Panc1 (cell line): ENCODE measurements around the gene REV3L. TPM values are rescaled to one million over a fixed set of nuclear protein-coding genes. Genes with fewer than 3 reads are reported as not detected.

Experiments used
- ATAC-seq: fragments of 200-7000 bp; cut with Tn5 transposase; 2 replicates; pipeline ENCODE4 v1.9.1; 2020; ENCODE audit warnings: mild to moderate bottlenecking, moderate library complexity
- BruUV-seq: library from RNA; stranded (reverse); fragments of 400-500 nt; replicated peaks from 2 replicates; lab custom pipeline; 2021; lab: Mats Ljungman, UMichigan
- CTCF ChIA-PET: fragments of 300-600 bp; sonication (Branson Sonifier 250); formaldehyde crosslinking; loops from one replicate; lab custom pipeline; 2022; ENCODE audit warnings: antibody characterized with exemption; lab: Charles Lee
- POLR2A ChIA-PET: fragments of 300-600 bp; sonication (Branson Sonifier 250); formaldehyde crosslinking; loops from one replicate; lab custom pipeline; 2022; ENCODE audit warnings: antibody characterized with exemption; lab: Charles Lee
- DNase-seq: peaks from one replicate; pipeline ENCODE4 v3.0.0-alpha.2; 2010; ENCODE audit warnings: low read depth, low spot score
- H3K27ac ChIP-seq: 2 replicates; pipeline ENCODE4 v1.5.1; 2011; ENCODE audit warnings: mild to moderate bottlenecking, low read length, inconsistent platforms
- H3K27me3 ChIP-seq: fragments of 200-500 bp; sonication (Bioruptor generic); 2 replicates; pipeline ENCODE4 v1.6.0; 2014; ENCODE audit warnings: low read length, inconsistent platforms; ENCODE audit not compliant: control insufficient read depth, insufficient read depth
- H3K36me3 ChIP-seq: fragments of 200-500 bp; sonication (Bioruptor generic); 2 replicates; pipeline ENCODE4 v1.5.1; 2014; ENCODE audit warnings: inconsistent platforms, mild to moderate bottlenecking, low read length, moderate library complexity; ENCODE audit not compliant: control insufficient read depth, insufficient read depth
- H3K4me1 ChIP-seq: 2 replicates; pipeline ENCODE4 v1.5.1; 2011; ENCODE audit warnings: inconsistent platforms, mild to moderate bottlenecking, low read length, moderate library complexity; ENCODE audit not compliant: control insufficient read depth, insufficient read depth
- H3K4me3 ChIP-seq, 2 experiments: 2 replicates each; pipeline ENCODE4 v1.5.1; 2011 to 2012; ENCODE audit warnings: low read depth in 2 of 2, low read length in 2 of 2, mild to moderate bottlenecking in 2 of 2, inconsistent platforms in 1 of 2, moderate library complexity in 1 of 2
- H3K9me3 ChIP-seq: fragments of 200-500 bp; sonication (Bioruptor generic); 2 replicates; pipeline ENCODE4 v1.5.1; 2014; ENCODE audit warnings: low read depth, mild to moderate bottlenecking, inconsistent platforms, low read length, moderate library complexity; ENCODE audit not compliant: control insufficient read depth, insufficient read depth
- POLR2AphosphoS5 ChIP-seq: IDR thresholded peaks from 2 replicates; pipeline ENCODE4 v1.6.1; 2012; ENCODE audit warnings: mild to moderate bottlenecking, low read depth, low read length, moderate library complexity
- SIN3A ChIP-seq: IDR thresholded peaks from 2 replicates; pipeline ENCODE4 v1.6.1; 2012; ENCODE audit warnings: low read depth, mild to moderate bottlenecking, low read length, moderate library complexity, borderline replicate concordance; ENCODE audit not compliant: insufficient read depth
- TCF7L2 ChIP-seq: IDR thresholded peaks from 2 replicates; pipeline ENCODE4 v1.6.1; 2011; ENCODE audit warnings: mild to moderate bottlenecking, low read depth, low read length, inconsistent platforms
- in situ Hi-C: cut with HindIII; loops from 2 replicates; pipeline ENCODE4 v1.10.0; 2016; ENCODE audit warnings: low sequenced_read_pairs, low pct_unique_long_range_greater_than_20kb
- intact Hi-C: fragments of 100-400 bp; cut with micrococcal nuclease; formaldehyde crosslinking; loops from one replicate; pipeline ENCODE4 v1.10.0; 2022; ENCODE audit not compliant: unreplicated experiment
- total RNA-seq: library from RNA; stranded (reverse); gene quantifications from one replicate; pipeline ENCODE4 v1.2.1, GENCODE V29; 2021; ENCODE audit not compliant: unreplicated experiment
- TF ChIP-seq, protein P1 (sequence below), 2 experiments: IDR thresholded peaks; 2 replicates each; pipeline ENCODE4 v1.6.1; 2011 to 2012; ENCODE audit warnings: low read depth in 2 of 2, control low read depth in 1 of 2, low read length in 1 of 2, mild to moderate bottlenecking in 1 of 2, moderate library complexity in 1 of 2; ENCODE audit not compliant: insufficient read depth in 1 of 2
- TF ChIP-seq, protein P2 (sequence below): fragments of 450-650 bp; IDR thresholded peaks from 2 replicates; pipeline ENCODE4 v1.5.1; 2017; ENCODE audit warnings: mild to moderate bottlenecking

The REV3L gene
- total RNA-seq, 1 experiment from 2014 or later: 44.8 TPM

DNA sequence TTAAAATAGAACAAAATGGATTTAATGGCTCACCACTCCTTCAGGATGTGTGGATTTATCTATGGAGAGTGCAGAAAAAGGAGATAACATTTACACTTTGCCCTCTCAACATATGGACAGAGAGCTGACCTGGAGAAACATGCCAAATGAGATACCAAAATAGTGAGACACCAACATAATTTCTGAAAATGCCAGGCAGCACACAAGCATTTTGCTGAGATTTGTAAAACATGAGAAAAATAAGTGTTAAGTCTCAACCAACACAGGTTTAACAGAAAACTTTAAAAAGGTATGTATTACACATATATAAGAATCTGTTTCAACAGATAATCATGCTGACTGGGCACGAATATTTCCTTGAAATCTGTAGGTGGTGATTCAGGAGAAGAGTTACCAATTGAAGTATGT is 145.2 kb downstream of the REV3L start:
- DNase-seq: no peak
- intact Hi-C loops: no loop called here
- in situ Hi-C loops: no loop called here
- no peak for ATAC-seq
- peaks cover 25% of the 10 kb centered on the region for H3K36me3 ChIP-seq
- no peaks in the 10 kb centered on the region for H3K9me3 ChIP-seq
- no TSS peak for BruUV-seq
- CTCF ChIA-PET: no interaction called here
- no peak overlapping the region for H3K4me3 ChIP-seq
- no peaks in the 10 kb centered on the region for H3K27me3 ChIP-seq
- TF ChIP-seq POLR2AphosphoS5 (no peak), SIN3A (no peak), TCF7L2 (no peak)
- TF ChIP-seq, protein P1, sequence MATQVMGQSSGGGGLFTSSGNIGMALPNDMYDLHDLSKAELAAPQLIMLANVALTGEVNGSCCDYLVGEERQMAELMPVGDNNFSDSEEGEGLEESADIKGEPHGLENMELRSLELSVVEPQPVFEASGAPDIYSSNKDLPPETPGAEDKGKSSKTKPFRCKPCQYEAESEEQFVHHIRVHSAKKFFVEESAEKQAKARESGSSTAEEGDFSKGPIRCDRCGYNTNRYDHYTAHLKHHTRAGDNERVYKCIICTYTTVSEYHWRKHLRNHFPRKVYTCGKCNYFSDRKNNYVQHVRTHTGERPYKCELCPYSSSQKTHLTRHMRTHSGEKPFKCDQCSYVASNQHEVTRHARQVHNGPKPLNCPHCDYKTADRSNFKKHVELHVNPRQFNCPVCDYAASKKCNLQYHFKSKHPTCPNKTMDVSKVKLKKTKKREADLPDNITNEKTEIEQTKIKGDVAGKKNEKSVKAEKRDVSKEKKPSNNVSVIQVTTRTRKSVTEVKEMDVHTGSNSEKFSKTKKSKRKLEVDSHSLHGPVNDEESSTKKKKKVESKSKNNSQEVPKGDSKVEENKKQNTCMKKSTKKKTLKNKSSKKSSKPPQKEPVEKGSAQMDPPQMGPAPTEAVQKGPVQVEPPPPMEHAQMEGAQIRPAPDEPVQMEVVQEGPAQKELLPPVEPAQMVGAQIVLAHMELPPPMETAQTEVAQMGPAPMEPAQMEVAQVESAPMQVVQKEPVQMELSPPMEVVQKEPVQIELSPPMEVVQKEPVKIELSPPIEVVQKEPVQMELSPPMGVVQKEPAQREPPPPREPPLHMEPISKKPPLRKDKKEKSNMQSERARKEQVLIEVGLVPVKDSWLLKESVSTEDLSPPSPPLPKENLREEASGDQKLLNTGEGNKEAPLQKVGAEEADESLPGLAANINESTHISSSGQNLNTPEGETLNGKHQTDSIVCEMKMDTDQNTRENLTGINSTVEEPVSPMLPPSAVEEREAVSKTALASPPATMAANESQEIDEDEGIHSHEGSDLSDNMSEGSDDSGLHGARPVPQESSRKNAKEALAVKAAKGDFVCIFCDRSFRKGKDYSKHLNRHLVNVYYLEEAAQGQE (IDR thresholded peaks at IDR 0.05; ENCODE audit: insufficient read depth in 1 of 2, low read depth in 2 of 2, low read length in 1 of 2): no peak
- TF ChIP-seq, protein P2, sequence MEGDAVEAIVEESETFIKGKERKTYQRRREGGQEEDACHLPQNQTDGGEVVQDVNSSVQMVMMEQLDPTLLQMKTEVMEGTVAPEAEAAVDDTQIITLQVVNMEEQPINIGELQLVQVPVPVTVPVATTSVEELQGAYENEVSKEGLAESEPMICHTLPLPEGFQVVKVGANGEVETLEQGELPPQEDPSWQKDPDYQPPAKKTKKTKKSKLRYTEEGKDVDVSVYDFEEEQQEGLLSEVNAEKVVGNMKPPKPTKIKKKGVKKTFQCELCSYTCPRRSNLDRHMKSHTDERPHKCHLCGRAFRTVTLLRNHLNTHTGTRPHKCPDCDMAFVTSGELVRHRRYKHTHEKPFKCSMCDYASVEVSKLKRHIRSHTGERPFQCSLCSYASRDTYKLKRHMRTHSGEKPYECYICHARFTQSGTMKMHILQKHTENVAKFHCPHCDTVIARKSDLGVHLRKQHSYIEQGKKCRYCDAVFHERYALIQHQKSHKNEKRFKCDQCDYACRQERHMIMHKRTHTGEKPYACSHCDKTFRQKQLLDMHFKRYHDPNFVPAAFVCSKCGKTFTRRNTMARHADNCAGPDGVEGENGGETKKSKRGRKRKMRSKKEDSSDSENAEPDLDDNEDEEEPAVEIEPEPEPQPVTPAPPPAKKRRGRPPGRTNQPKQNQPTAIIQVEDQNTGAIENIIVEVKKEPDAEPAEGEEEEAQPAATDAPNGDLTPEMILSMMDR: no peak
- no peaks in the 10 kb centered on the region for H3K4me1 ChIP-seq
- H3K27ac ChIP-seq: no peak overlapping the region
- POLR2A ChIA-PET: no interaction called here

DNA sequence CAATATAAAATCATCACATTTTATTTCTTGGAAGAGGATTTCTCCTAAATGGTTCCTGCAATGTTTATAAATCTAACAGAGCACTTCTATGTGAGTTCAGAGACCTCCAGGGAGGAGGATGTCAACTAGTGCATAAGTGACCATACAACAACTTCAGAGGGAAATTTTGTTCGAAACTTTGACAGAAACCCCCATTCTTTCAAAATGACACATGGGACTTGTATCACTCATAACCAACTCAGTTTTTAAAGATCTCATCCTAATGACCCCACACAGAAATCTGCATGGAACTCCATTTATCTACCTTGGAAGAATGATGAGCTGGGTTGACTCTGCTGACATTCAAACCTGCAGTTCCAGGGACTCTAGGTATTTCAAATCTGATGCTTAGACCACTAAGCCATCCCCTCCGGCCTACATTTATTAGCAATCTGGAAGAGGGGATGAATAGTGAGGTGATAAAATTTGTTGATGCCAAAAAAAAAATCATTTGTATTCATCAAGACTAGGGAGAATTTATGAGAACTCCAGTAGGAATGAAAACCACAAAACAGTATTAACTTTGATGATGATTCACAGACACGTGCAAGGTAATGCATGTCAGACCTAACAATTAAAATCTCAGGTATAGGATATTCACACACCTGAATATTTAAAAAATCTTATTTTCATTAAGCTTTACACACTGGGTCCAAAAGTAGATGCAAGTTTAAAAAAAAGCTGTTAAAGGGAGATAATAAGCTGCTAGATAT is 153.0 kb downstream of the REV3L start:
- Histone ChIP-seq H3K4me3 (no peak overlapping the region), H3K36me3 (peaks cover 21% of the 10 kb centered on the region), H3K9me3 (no peaks in the 10 kb centered on the region), H3K4me1 (no peaks in the 10 kb centered on the region), H3K27me3 (no peaks in the 10 kb centered on the region), H3K27ac (no peak overlapping the region)
- ATAC-seq: no peak
- no TSS peak for BruUV-seq
- in situ Hi-C loops (no loop called here), intact Hi-C loops (no loop called here)
- TF ChIP-seq, protein P2: no peak
- TF ChIP-seq SIN3A: no peak
- TF ChIP-seq, protein P1 (IDR thresholded peaks at IDR 0.05; ENCODE audit: insufficient read depth in 1 of 2, low read depth in 2 of 2, low read length in 1 of 2): no peak
- no peak for TF ChIP-seq POLR2AphosphoS5
- no peak for TF ChIP-seq TCF7L2
- no peak for DNase-seq
- ChIA-PET POLR2A (no interaction called here), CTCF (no interaction called here)
